ENCODE data around the gene OR1A2.

DNA sequence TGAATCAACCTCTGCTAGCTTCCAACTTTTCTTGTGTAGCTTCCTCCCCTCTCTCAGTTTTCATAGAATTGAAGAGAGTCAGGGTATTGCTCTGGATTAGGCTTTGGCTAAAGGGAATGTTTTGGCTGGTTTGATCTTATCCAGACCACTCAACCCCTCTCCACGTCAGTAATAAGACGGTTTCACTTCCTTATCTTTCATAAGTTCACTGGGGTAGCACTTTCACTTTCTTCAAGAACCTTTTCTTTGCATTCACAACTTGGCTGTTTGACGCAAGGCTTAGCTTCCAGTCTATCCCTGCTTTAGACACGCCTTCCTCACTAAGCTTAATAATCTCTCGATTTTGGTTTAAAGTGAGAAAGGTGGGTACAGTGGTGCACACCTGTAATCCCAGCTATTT is 29.7 kb upstream of the OR1A2 start:
- no peak for TF ChIP-seq POLR2AphosphoS5 (IDR thresholded peaks at IDR 0.05; ENCODE audit: borderline replicate concordance, low read depth, low read length)
- no peak for TF ChIP-seq EZH2 (IDR thresholded peaks at IDR 0.05)
- TF ChIP-seq FOXP2 (optimal IDR thresholded peaks at IDR 0.05; ENCODE audit: control extremely low read depth, extremely low read length, insufficient read depth), result no peak
